ENCODE data around the gene GJD2.
A peak's percentile ranks its signal among the peaks of the same experiment; 100 is the strongest.

Gene GJD2

GRCh38 chr15:34773013-34773412, 18.2 kb upstream of the GJD2 start:
- no peak for DNase-seq (ENCODE audit: low read depth)

- no peak for DNase-seq (ENCODE audit: low read depth)
These were observed 17.5 kb upstream of the GJD2 start for GRCh38 chr15:34772312-34772711.

- no peak for DNase-seq (ENCODE audit: low read depth)
These were observed 14.9 kb upstream of the GJD2 start for GRCh38 chr15:34769711-34770110.

GRCh38 chr15:34768530-34768929, 13.7 kb upstream of the GJD2 start:
- DNase-seq (ENCODE audit: low read depth), result peak; percentile 14

- no peak for DNase-seq (ENCODE audit: low read depth)
These were observed 10.9 kb upstream of the GJD2 start for GRCh38 chr15:34765741-34766140.

- DNase-seq (ENCODE audit: low read depth), result no peak
These were observed 6.1 kb upstream of the GJD2 start for GRCh38 chr15:34760909-34761308.

- no peak for DNase-seq (ENCODE audit: low read depth)
These were observed 5.2 kb upstream of the GJD2 start for GRCh38 chr15:34759992-34760391.

GRCh38 chr15:34759347-34759746, 4.5 kb upstream of the GJD2 start:
- DNase-seq (ENCODE audit: low read depth), result no peak

GRCh38 chr15:34757262-34757661, 2.5 kb upstream of the GJD2 start:
- DNase-seq (ENCODE audit: low read depth), result no peak

- DNase-seq (ENCODE audit: low read depth), result no peak
These were observed 598 bp upstream of the GJD2 start for GRCh38 chr15:34755419-34755773.

- no peak for DNase-seq (ENCODE audit: low read depth)
These were observed 612 bp downstream of the GJD2 start for GRCh38 chr15:34754171-34754601.

GRCh38 chr15:34753236-34753894, 1.4 kb downstream of the GJD2 start:
- DNase-seq (ENCODE audit: low read depth), result peak; percentile 23

- DNase-seq (ENCODE audit: low read depth), result no peak
These were observed 5.1 kb downstream of the GJD2 start for GRCh38 chr15:34749691-34750090.

GRCh38 chr15:34739346-34739745, 15.5 kb downstream of the GJD2 start:
- DNase-seq (ENCODE audit: low read depth), result no peak

- DNase-seq (ENCODE audit: low read depth), result no peak
These were observed 16.8 kb downstream of the GJD2 start for GRCh38 chr15:34738002-34738401.

GRCh38 chr15:34737477-34737876, 17.3 kb downstream of the GJD2 start:
- DNase-seq (ENCODE audit: low read depth), result no peak

GRCh38 chr15:34734303-34734702, 20.5 kb downstream of the GJD2 start:
- DNase-seq (ENCODE audit: low read depth), result no peak

- DNase-seq (ENCODE audit: low read depth), result no peak
These were observed 21.2 kb downstream of the GJD2 start for GRCh38 chr15:34733621-34734020.

GRCh38 chr15:34732430-34732829, 22.4 kb downstream of the GJD2 start:
- no peak for DNase-seq (ENCODE audit: low read depth)

GRCh38 chr15:34730701-34731100, 24.1 kb downstream of the GJD2 start:
- DNase-seq (ENCODE audit: low read depth), result no peak

- DNase-seq (ENCODE audit: low read depth), result no peak
These were observed 24.9 kb downstream of the GJD2 start for GRCh38 chr15:34729886-34730285.

- no peak for DNase-seq (ENCODE audit: low read depth)
These were observed 25.7 kb downstream of the GJD2 start for GRCh38 chr15:34729056-34729455.

- no peak for DNase-seq (ENCODE audit: low read depth)
These were observed 28.2 kb downstream of the GJD2 start for GRCh38 chr15:34726406-34727100.

GRCh38 chr15:34725556-34725955, 29.2 kb downstream of the GJD2 start:
- DNase-seq (ENCODE audit: low read depth), result peak; percentile 7

Measured in fibroblast of gingiva (primary cell).